Ishikawa (cell line): ENCODE data around the gene CCDC93.
A peak's percentile ranks its signal among the peaks of the same experiment; 100 is the strongest.

ENCODE experiments used
- CEBPB ChIP-seq: IDR thresholded peaks from 2 replicates; pipeline ENCODE4 v1.6.1; 2012
- CREB1 ChIP-seq: IDR thresholded peaks from 2 replicates; pipeline ENCODE4 v1.6.1; 2012; ENCODE audit warnings: low read depth
- EGR1 ChIP-seq: IDR thresholded peaks from 2 replicates; pipeline ENCODE4 v1.6.1; 2012
- EP300 ChIP-seq: IDR thresholded peaks from 2 replicates; pipeline ENCODE4 v1.6.1; 2012; ENCODE audit warnings: borderline replicate concordance
- FOXM1 ChIP-seq: IDR thresholded peaks from 2 replicates; pipeline ENCODE4 v1.6.1; 2012; ENCODE audit warnings: low read depth, borderline replicate concordance
- MAX ChIP-seq: IDR thresholded peaks from 2 replicates; pipeline ENCODE4 v1.6.1; 2012
- NFIC ChIP-seq: IDR thresholded peaks from 2 replicates; pipeline ENCODE4 v1.6.1; 2012
- RAD21 ChIP-seq: IDR thresholded peaks from 2 replicates; pipeline ENCODE4 v1.6.1; 2012; ENCODE audit warnings: low read depth
- REST ChIP-seq: IDR thresholded peaks from 2 replicates; pipeline ENCODE4 v1.6.1; 2012; ENCODE audit warnings: low read depth, mild to moderate bottlenecking
- TAF1 ChIP-seq: IDR thresholded peaks from 2 replicates; pipeline ENCODE4 v1.6.1; 2012; ENCODE audit warnings: low read depth, mild to moderate bottlenecking
- TCF12 ChIP-seq: IDR thresholded peaks from 2 replicates; pipeline ENCODE4 v1.6.1; 2012; ENCODE audit warnings: low read depth
- TEAD4 ChIP-seq: IDR thresholded peaks from 2 replicates; pipeline ENCODE4 v1.6.1; 2012
- USF1 ChIP-seq: IDR thresholded peaks from 2 replicates; pipeline ENCODE4 v1.6.1; 2012
- YY1 ChIP-seq: IDR thresholded peaks from 2 replicates; pipeline ENCODE4 v1.6.1; 2012; ENCODE audit warnings: low read depth
- ZBTB7A ChIP-seq: IDR thresholded peaks from 2 replicates; pipeline ENCODE4 v1.6.1; 2012; ENCODE audit warnings: low read depth

CCDC93 gene

GRCh38 chr2:118050386-118050785 is 36.5 kb upstream of the CCDC93 start:
- no peak for TF ChIP-seq REST

- TF ChIP-seq FOXM1 (no peak), CEBPB (no peak), MAX (no peak), TAF1 (no peak), TCF12 (no peak), USF1 (no peak), EGR1 (no peak), RAD21 (no peak), EP300 (no peak), CREB1 (no peak), TEAD4 (no peak), YY1 (no peak), NFIC (no peak)
Measured at GRCh38 chr2:118049816-118050140, 35.9 kb upstream of the CCDC93 start.

- TF ChIP-seq TEAD4: no peak
- no peak for TF ChIP-seq EP300
- no peak for TF ChIP-seq USF1
- TF ChIP-seq YY1: no peak
- TF ChIP-seq ZBTB7A: no peak
Measured at GRCh38 chr2:118049140-118049815, 35.4 kb upstream of the CCDC93 start.

- TF ChIP-seq EGR1 (no peak), MAX (no peak), TAF1 (no peak), CEBPB (no peak), TEAD4 (no peak), NFIC (no peak), CREB1 (no peak), RAD21 (no peak), ZBTB7A (no peak), FOXM1 (no peak), EP300 (no peak), REST (no peak), TCF12 (no peak), USF1 (no peak), YY1 (no peak)
Measured at GRCh38 chr2:118048401-118048800, 34.5 kb upstream of the CCDC93 start.

GRCh38 chr2:118047380-118047826 is 33.5 kb upstream of the CCDC93 start:
- no peak for TF ChIP-seq EP300
- TF ChIP-seq CREB1: no peak
- no peak for TF ChIP-seq USF1
- no peak for TF ChIP-seq NFIC
- TF ChIP-seq RAD21: no peak
- TF ChIP-seq TEAD4: no peak

GRCh38 chr2:118046634-118047210 is 32.9 kb upstream of the CCDC93 start:
- no peak for TF ChIP-seq USF1
- peak; percentile 78 for TF ChIP-seq RAD21
